HG02852 (cell line): Measurements from ENCODE around the gene FAM20A.
"Not testable (repeated sequence)": the region's sequence is repeated elsewhere in the genome, so short reads cannot be mapped to it uniquely, and the experiment has no call there.

Experiments used
- ATAC-seq: cut with Tn5 transposase; IDR thresholded peaks from one replicate; pipeline ENCODE4 v1.9.1; 2021; ENCODE audit warnings: mild to moderate bottlenecking, moderate library complexity; ENCODE audit not compliant: unreplicated experiment

Gene FAM20A

GRCh38 chr17:68533887-68534694, 67.1 kb downstream of the FAM20A start:
- no peak for ATAC-seq

- no peak for ATAC-seq
These were observed 68.3 kb downstream of the FAM20A start for GRCh38 chr17:68532826-68533225.

- ATAC-seq: no peak
These were observed 69.9 kb downstream of the FAM20A start for GRCh38 chr17:68531252-68531651.

- ATAC-seq: no peak
These were observed 73.9 kb downstream of the FAM20A start for GRCh38 chr17:68527314-68527713.

GRCh38 chr17:68526548-68526947, 74.6 kb downstream of the FAM20A start:
- no peak for ATAC-seq

GRCh38 chr17:68522266-68522665, 78.9 kb downstream of the FAM20A start:
- no peak for ATAC-seq

- no peak for ATAC-seq
These were observed 81.3 kb downstream of the FAM20A start for GRCh38 chr17:68519911-68520310.

GRCh38 chr17:68519051-68519450, 82.1 kb downstream of the FAM20A start:
- not testable (repeated sequence) for ATAC-seq

- ATAC-seq: no peak
These were observed 82.9 kb downstream of the FAM20A start for GRCh38 chr17:68518063-68518815.

GRCh38 chr17:68517605-68518004, 83.6 kb downstream of the FAM20A start:
- not testable (repeated sequence) for ATAC-seq

GRCh38 chr17:68516732-68517131, 84.4 kb downstream of the FAM20A start:
- no peak for ATAC-seq

GRCh38 chr17:68514831-68515635, 86.1 kb downstream of the FAM20A start:
- ATAC-seq: no peak

GRCh38 chr17:68513932-68514331, 87.2 kb downstream of the FAM20A start:
- ATAC-seq: no peak

GRCh38 chr17:68512960-68513474, 88.2 kb downstream of the FAM20A start:
- ATAC-seq: no peak

GRCh38 chr17:68512247-68512959, 88.8 kb downstream of the FAM20A start, which contains the start of gene PRKAR1A:
Gene PRKAR1A (plus strand): TSS chr17:68512430. CDS start chr17:68515400, 2,970 bp downstream.
- ATAC-seq: peak; percentile 93

- peak; percentile 43 for ATAC-seq
These were observed 89.4 kb downstream of the FAM20A start for GRCh38 chr17:68511671-68512246.

- no peak for ATAC-seq
These were observed 89.9 kb downstream of the FAM20A start for GRCh38 chr17:68511254-68511670.

GRCh38 chr17:68509141-68510057, 91.8 kb downstream of the FAM20A start:
- ATAC-seq: no peak

GRCh38 chr17:68507576-68507975, 93.6 kb downstream of the FAM20A start:
- ATAC-seq: no peak
